ENCODE measurements around the gene GPC6.

GPC6 gene

GRCh38 chr13:93956426-93956825, 729.8 kb downstream of the GPC6 start:
- no peak overlapping the region for H3K4me2 ChIP-seq (ENCODE audit: low read depth, low read length, poor library complexity, severe bottlenecking)
- H3K9me2 ChIP-seq (replicated peaks; ENCODE audit: insufficient read depth, low read length), result no peaks in the 10 kb centered on the region
- no peaks in the 10 kb centered on the region for H3K79me2 ChIP-seq (ENCODE audit: insufficient read depth, low read length)
- H2AFZ ChIP-seq (ENCODE audit: low read depth, low read length, severe bottlenecking), result no peak overlapping the region
- no peaks in the 10 kb centered on the region for H4K20me1 ChIP-seq (ENCODE audit: low read depth, low read length)
- no peaks in the 10 kb centered on the region for H3F3A ChIP-seq (ENCODE audit: insufficient read depth)
- H3K4me3 ChIP-seq (ENCODE audit: insufficient read depth, low read length, poor library complexity, severe bottlenecking), result no peak overlapping the region
- H3K36me3 ChIP-seq (ENCODE audit: low read length), result no peaks in the 10 kb centered on the region
- TF ChIP-seq EZH2phosphoT487 (conservative IDR thresholded peaks at IDR 0.05; ENCODE audit: low read length) (no peak), CTCF (IDR thresholded peaks at IDR 0.05; ENCODE audit: insufficient read depth, low read length, poor library complexity, severe bottlenecking) (no peak)
- H3K9ac ChIP-seq (ENCODE audit: low read length), result no peak overlapping the region
- no peaks in the 10 kb centered on the region for H3K27me3 ChIP-seq (ENCODE audit: low read length)
- H3K9me3 ChIP-seq (ENCODE audit: insufficient read depth, low read length), result no peaks in the 10 kb centered on the region
- H3K27ac ChIP-seq (ENCODE audit: low read depth, low read length), result no peak overlapping the region

- H3K36me3 ChIP-seq (ENCODE audit: low read length), result no peaks in the 10 kb centered on the region
- no peaks in the 10 kb centered on the region for H4K20me1 ChIP-seq (ENCODE audit: low read depth, low read length)
- no peaks in the 10 kb centered on the region for H3K9me2 ChIP-seq (replicated peaks; ENCODE audit: insufficient read depth, low read length)
- H3K79me2 ChIP-seq (ENCODE audit: insufficient read depth, low read length), result no peaks in the 10 kb centered on the region
- no peak overlapping the region for H3K4me2 ChIP-seq (ENCODE audit: low read depth, low read length, poor library complexity, severe bottlenecking)
- no peak overlapping the region for H2AFZ ChIP-seq (ENCODE audit: low read depth, low read length, severe bottlenecking)
- H3K27me3 ChIP-seq (ENCODE audit: low read length), result no peaks in the 10 kb centered on the region
- TF ChIP-seq CTCF (IDR thresholded peaks at IDR 0.05; ENCODE audit: insufficient read depth, low read length, poor library complexity, severe bottlenecking) (no peak), EZH2phosphoT487 (conservative IDR thresholded peaks at IDR 0.05; ENCODE audit: low read length) (no peak)
- no peaks in the 10 kb centered on the region for H3F3A ChIP-seq (ENCODE audit: insufficient read depth)
- no peaks in the 10 kb centered on the region for H3K9me3 ChIP-seq (ENCODE audit: insufficient read depth, low read length)
- H3K4me3 ChIP-seq (ENCODE audit: insufficient read depth, low read length, poor library complexity, severe bottlenecking), result no peak overlapping the region
- no peak overlapping the region for H3K9ac ChIP-seq (ENCODE audit: low read length)
- no peak overlapping the region for H3K27ac ChIP-seq (ENCODE audit: low read depth, low read length)
These were observed 730.8 kb downstream of the GPC6 start for GRCh38 chr13:93957371-93957770.

GRCh38 chr13:93959796-93960533, 733.4 kb downstream of the GPC6 start:
- no peak overlapping the region for H2AFZ ChIP-seq (ENCODE audit: low read depth, low read length, severe bottlenecking)
- no peaks in the 10 kb centered on the region for H3K9me3 ChIP-seq (ENCODE audit: insufficient read depth, low read length)
- no peaks in the 10 kb centered on the region for H4K20me1 ChIP-seq (ENCODE audit: low read depth, low read length)
- H3K9ac ChIP-seq (ENCODE audit: low read length), result no peak overlapping the region
- H3K79me2 ChIP-seq (ENCODE audit: insufficient read depth, low read length), result no peaks in the 10 kb centered on the region
- H3K9me2 ChIP-seq (replicated peaks; ENCODE audit: insufficient read depth, low read length), result no peaks in the 10 kb centered on the region
- H3K4me3 ChIP-seq (ENCODE audit: insufficient read depth, low read length, poor library complexity, severe bottlenecking), result no peak overlapping the region
- H3K27ac ChIP-seq (ENCODE audit: low read depth, low read length), result no peak overlapping the region
- TF ChIP-seq CTCF (IDR thresholded peaks at IDR 0.05; ENCODE audit: insufficient read depth, low read length, poor library complexity, severe bottlenecking) (no peak), EZH2phosphoT487 (conservative IDR thresholded peaks at IDR 0.05; ENCODE audit: low read length) (no peak)
- no peaks in the 10 kb centered on the region for H3F3A ChIP-seq (ENCODE audit: insufficient read depth)
- H3K4me2 ChIP-seq (ENCODE audit: low read depth, low read length, poor library complexity, severe bottlenecking), result no peak overlapping the region
- H3K36me3 ChIP-seq (ENCODE audit: low read length), result no peaks in the 10 kb centered on the region
- H3K27me3 ChIP-seq (ENCODE audit: low read length), result no peaks in the 10 kb centered on the region
